ENCODE results near the gene OLR1.

GRCh38 chr12:10210225-10210624 is 38.3 kb upstream of the OLR1 start:
- TF ChIP-seq, protein P1, sequence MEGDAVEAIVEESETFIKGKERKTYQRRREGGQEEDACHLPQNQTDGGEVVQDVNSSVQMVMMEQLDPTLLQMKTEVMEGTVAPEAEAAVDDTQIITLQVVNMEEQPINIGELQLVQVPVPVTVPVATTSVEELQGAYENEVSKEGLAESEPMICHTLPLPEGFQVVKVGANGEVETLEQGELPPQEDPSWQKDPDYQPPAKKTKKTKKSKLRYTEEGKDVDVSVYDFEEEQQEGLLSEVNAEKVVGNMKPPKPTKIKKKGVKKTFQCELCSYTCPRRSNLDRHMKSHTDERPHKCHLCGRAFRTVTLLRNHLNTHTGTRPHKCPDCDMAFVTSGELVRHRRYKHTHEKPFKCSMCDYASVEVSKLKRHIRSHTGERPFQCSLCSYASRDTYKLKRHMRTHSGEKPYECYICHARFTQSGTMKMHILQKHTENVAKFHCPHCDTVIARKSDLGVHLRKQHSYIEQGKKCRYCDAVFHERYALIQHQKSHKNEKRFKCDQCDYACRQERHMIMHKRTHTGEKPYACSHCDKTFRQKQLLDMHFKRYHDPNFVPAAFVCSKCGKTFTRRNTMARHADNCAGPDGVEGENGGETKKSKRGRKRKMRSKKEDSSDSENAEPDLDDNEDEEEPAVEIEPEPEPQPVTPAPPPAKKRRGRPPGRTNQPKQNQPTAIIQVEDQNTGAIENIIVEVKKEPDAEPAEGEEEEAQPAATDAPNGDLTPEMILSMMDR (conservative IDR thresholded peaks at IDR 0.05; ENCODE audit: low read depth, low read length) = no peak
- TF ChIP-seq NFE2L2 (IDR thresholded peaks at IDR 0.05; ENCODE audit: low read depth, low read length) (no peak), BHLHE40 (IDR thresholded peaks at IDR 0.05; ENCODE audit: low read depth, low read length) (no peak), CHD1 (IDR thresholded peaks at IDR 0.05; ENCODE audit: low read depth, low read length) (no peak), RAD21 (IDR thresholded peaks at IDR 0.05; ENCODE audit: low read length) (no peak), SMC3 (IDR thresholded peaks at IDR 0.05; ENCODE audit: low read depth, low read length) (no peak), POLR2A (IDR thresholded peaks at IDR 0.05; ENCODE audit: low read depth, low read length) (no peak), RFX5 (IDR thresholded peaks at IDR 0.05; ENCODE audit: low read depth, low read length) (no peak), MAZ (IDR thresholded peaks at IDR 0.05; ENCODE audit: borderline replicate concordance, low read depth, low read length) (no peak)

Data from IMR-90 (cell line).